DMS153 treated with DMSO at 0.1 percent for 48 hours (cell line): ENCODE measurements around the gene RPL4.
"Not testable (repeated sequence)": the region's sequence is repeated elsewhere in the genome, so short reads cannot be mapped to it uniquely, and the experiment has no call there.

Experiments used
- DNase-seq: peaks from one replicate; lab custom pipeline; 2025; ENCODE audit not compliant: unreplicated experiment; lab: John Stamatoyannopoulos, UW

The RPL4 gene

GRCh38 chr15:66504563-66505429, at the start of gene RPL4, which contains the start of gene ZWILCH:
Gene RPL4 (minus strand): TSS chr15:66504855. CDS start chr15:66504790, 65 bp downstream.
Gene ZWILCH (plus strand): TSS chr15:66505326. CDS start chr15:66505339, 13 bp downstream.
- peak; percentile 51 for DNase-seq

- DNase-seq = no peak
Measured at GRCh38 chr15:66545255-66545654, 40.6 kb upstream of the RPL4 start.

DNA sequence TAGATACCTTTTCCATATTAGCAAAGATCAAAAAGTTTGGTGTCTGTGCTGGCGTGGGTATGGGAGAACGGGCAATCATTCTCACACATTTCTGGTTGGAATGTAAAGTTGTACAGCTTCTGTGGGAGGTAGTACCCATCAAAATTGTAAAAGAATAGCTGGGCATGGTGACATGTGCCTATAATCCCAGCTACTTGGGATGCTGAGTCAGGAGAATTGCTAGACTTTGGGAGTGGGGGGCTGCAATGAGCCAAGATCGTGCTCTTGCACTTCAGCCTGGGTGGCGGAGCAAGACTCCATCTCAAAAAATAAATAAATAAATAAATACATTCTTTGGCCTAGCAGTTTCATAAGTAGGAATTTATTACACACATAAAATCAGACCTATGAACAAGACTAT, 38.2 kb upstream of the RPL4 start:
- DNase-seq = no peak

- DNase-seq = no peak
Measured at GRCh38 chr15:66535056-66535455, 30.4 kb upstream of the RPL4 start.

DNA sequence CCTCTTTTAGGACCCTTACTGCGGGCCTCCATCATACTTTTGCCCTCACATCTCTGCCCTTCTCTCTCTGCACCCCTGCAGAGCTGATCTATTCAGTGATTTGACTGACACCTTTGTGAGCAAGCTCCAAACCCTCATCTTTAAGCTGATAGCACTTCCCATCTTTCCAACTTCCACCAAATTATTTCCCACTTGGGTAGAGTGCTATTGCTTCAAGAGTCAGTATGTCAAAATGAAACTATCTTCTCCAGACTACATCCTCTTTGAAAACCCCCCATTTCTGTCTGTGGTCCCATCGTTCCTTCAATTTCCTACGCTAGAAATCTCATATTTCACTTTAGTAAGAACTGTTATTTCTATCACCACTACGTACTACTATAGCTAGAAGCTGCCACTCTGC, 20.2 kb upstream of the RPL4 start:
- no peak for DNase-seq

DNA sequence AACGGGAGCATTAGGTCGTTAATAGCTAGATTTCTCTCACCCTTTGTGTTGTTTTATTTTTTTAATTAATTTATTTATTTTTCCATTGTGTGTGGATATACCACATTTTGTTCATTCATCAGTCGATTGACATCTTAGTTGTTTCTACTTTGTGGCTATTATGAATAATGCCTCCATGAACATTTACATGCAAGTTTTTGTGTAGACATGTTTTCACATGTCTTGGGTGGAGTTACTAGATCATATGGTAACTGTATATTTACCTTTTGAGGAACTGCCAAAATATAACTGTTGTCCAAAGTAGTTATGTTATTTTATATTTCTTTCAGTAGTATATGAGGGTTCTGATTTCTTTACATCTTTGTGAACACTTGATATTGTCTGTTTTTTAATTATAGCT, 19.3 kb upstream of the RPL4 start:
- DNase-seq = no peak

DNA sequence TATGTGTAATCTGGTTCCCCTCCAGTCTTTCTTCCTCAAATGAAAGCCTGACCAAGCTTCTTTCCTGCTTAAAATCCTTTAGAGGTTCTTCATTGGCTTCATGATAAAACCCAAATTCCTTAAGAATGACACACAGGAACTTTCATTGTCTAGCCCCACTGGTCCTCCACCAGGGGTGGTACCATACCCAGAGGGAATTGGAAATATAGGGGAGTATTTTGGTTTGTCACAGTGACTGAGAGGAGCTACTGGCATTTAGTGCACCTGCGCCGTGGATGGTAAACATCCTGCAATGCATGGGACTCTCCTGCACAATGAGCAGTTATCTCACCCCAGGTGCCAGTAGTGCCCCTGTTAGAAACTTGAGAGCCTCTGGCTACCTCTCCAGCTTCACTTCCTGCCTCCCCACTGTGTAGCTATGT, 11.3 kb upstream of the RPL4 start:
- no peak for DNase-seq

DNA sequence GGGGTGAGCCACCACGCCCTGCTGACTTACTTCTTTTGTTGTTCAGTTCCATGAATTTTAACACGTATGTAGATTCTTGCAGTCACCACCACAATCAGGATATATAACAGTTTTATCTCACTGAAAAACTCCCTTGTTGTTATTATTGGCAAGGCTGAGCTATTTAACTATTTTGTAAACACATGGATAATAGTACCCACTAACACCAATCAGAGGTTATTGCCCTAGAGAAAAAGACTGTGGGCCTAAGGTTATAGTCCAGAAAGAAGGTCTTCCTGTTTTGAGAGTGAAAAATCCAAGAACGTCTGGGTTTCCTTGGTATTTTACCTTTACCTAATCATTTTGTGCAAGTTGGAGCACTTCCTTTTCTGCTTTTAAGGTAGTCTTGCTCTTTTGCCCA, 9.9 kb upstream of the RPL4 start:
- no peak for DNase-seq

- DNase-seq = no peak
Measured at GRCh38 chr15:66508293-66508883, 3.7 kb upstream of the RPL4 start.

DNA sequence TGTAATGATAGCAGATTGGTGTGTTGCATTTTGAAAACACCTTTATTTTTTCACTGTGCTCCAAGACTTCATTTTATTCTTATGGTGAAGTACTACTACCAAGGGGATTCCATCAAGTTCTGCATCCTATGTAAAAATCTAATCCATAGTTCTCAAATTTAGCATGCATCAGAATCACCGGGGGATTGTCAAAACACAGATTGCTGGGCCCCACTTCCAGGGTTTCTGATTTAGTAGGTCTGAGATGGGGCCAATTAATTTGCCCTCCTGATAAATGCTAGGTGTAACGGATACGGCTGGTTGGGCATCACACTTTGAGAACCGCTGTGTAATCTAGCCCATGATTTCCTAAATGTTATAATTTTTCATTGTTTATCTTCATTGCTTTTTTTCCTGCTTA, 1.2 kb upstream of the RPL4 start:
- no peak for DNase-seq

GRCh38 chr15:66505430-66505811, 766 bp upstream of the RPL4 start:
- no peak for DNase-seq

DNA sequence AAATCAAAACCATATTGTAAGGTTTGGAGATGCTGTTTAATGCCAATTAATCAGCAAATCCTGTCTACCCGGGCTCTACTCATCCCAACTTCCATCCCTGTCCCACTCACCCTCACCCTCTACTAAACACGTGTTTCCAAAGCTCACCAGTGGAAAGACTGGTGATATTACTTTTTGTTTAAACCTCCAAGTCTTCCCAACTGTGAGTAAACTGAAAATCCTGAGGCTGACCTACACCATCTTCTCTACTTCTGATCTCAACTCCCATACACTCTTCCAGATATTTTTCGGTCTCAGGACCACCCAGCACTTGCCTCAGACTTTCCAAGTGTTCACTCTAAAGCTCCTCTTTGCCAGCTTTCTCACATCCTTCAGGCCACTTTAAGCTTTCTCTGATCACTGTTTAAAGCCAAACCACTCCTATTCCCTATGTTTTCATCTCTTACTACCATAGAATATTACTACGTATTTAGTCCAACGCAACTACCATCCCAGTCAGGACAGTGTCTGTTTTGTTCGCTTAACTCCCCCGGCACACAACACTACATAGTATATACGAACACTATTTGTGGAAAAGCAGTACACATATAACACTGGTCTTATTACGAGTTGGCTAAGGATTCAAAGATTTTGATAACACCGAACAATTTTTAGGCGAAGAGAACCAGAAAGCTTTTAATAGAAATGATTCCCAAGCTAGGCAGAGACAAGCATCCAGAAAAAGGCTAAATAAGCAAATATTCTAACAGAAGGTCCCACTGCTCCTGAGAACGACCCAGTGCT, 684 bp downstream of the RPL4 start:
- DNase-seq = no peak

DNA sequence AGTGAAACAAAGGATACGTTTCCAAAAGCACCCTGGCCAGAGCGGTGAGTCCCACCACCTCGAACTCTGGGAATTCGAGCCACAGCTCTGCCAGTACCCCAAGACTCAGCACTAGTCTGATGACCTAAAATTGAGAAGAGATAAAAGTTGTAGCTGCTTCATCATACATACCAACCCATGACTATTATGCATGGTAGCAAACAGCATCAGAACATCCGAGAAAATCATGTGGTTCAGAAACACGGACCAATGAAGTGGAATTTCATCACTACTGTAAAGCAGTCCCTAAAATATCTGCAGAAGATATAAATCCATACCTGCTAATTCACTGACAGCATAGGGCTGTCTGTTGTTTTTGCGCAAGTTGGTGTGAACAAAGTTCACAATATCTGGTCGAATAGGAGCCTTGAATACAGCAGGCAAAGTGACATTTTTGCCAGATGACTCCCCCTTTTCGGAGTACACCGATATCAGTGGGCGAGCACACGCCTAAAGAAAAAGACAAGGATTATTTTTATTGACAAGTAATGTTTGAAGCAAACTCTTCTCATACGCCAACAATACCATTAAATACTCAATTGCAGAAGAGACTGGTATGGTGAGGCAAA, 1.5 kb downstream of the RPL4 start:
- not testable (repeated sequence) for DNase-seq

- no peak for DNase-seq
Measured at GRCh38 chr15:66502491-66502890, 2.2 kb downstream of the RPL4 start.

DNA sequence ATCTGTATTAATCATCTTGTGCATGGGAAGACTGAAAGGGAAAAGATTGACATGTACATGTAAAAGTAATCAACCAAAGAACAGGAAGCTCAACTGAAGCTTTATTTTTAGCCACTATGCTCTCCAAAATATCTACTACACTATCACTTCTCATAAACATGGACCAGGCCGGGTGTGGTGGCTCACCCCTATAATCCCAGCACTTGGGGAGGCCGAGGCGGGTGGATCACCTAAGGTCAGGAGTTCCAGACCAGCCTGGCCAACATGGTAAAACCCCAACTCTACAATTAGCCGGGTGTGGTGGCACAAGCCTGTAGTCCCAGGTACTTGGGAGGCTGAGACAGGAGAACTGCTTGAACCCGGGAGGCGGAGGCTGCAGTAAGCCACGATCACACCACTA, 4.3 kb downstream of the RPL4 start:
- DNase-seq = not testable (repeated sequence)

GRCh38 chr15:66498501-66499386, 5.9 kb downstream of the RPL4 start:
- no peak for DNase-seq

DNA sequence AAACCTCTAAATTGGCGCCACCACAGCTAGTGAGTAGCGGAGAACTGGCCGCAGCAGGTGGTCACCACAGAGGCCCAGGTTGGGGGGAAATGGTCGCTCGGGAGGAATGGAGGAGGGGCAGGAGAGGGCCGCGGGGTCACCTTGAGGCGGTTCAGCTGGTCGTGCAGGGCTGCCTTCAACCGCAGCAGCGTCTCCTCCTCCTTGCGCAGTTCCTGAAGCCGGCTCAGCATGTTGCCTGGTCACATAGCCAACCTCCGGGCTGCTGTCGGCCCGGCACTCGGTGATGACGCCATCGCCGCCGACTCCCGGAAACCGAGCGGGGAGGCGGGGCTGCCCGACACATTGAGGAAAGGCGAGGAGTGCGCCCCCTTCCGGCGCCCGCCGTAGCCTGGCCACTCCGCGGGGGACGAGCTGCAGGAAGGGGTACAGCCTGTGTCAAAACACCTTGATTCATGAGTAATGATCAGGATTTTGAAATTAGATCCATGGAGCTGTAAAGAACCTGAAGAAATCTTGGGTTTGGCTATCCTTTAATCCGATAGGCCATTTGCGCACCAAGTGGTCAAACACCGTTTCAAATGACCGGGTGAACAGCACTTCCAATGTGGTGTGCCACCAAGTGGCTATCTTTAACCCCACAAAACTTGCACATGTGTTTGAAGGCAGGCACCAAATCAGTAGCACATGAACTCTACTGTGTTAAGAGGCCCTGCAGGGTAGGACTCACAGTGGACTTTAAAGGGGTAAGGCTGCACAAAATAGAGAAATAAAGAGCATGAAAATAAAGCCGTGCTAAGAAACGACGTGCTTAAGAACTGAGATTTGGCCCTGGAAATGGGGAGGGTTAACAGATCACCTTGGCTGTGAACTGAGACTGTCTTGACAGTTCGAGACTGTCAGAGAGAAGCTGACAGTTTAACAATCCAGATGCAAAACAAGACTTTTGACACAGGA, 6.9 kb downstream of the RPL4 start, which contains the start of gene SNAPC5:
SNAPC5 (minus strand) TSS at position 261 of the 954 bp plus-strand sequence; CDS start at position 230, 31 bp downstream.
- peak; percentile 25 for DNase-seq

GRCh38 chr15:66496951-66497501, 7.6 kb downstream of the RPL4 start:
- no peak for DNase-seq

- DNase-seq = no peak
Measured at GRCh38 chr15:66494262-66494661, 10.4 kb downstream of the RPL4 start.
